Adipose tissue (tissue), 3 donors: ENCODE measurements around the gene SMDT1. TPM values are rescaled to one million over a fixed set of nuclear protein-coding genes. Genes with fewer than 3 reads are reported as not detected.
"Not testable (repeated sequence)": the region's sequence is repeated elsewhere in the genome, so short reads cannot be mapped to it uniquely, and the experiment has no call there.

ENCODE experiments used
- H3K27ac ChIP-seq: one replicate; pipeline ENCODE4 v1.5.1; 2013; ENCODE audit warnings: low read depth, low read length
- WGBS, 3 donors: extraction: QIAGEN DNeasy Blood & Tissue Kit; methylation state at CpG; one replicate each; pipeline ENCODE4 v1.1.7; 2013; 5-methylcytosine and 5-hydroxymethylcytosine counted together
- polyA plus RNA-seq, 3 donors: library from polyadenylated mRNA; stranded (reverse); fragments of 200-250 nt; gene quantifications; one replicate each; pipeline ENCODE4 v1.2.3, GENCODE V29; 2013
- donor health status: healthy with polysubstance abuse.
- donor health status: Bipolar disorder and iron deficiency.
- donor health status: healthy.

SMDT1 gene
- polyA plus RNA-seq, 3 donors, result 53.3 to 129 (median 86.4) TPM

GRCh38 chr22:42090596-42091454 is 11.3 kb downstream of the SMDT1 start, which contains the start of gene NDUFA6:
Gene NDUFA6, minus strand, starts transcription at chr22:42090772. Its CDS starts 28 bp downstream, at chr22:42090744.
- WGBS, 3 donors, result 0% methylated on average over 70 to 71 of the region's 71 CpGs

GRCh38 chr22:42091455-42091782 is 11.9 kb downstream of the SMDT1 start:
- H3K27ac ChIP-seq, result peak overlapping the region; percentile 92
- WGBS, 3 donors, result 28 to 33% (median 33%) methylated on average over 7 of the region's 7 CpGs

More at GRCh38 chr22:42090596-42091454, 11.3 kb downstream of the SMDT1 start, which contains the start of gene NDUFA6:
- H3K27ac ChIP-seq, result peak within 1 kb of the TSS; percentile 92

GRCh38 chr22:42101199-42101598 is 21.7 kb downstream of the SMDT1 start:
- WGBS, 3 donors, result 96 to 99% (median 98%) methylated on average over 3 of the region's 3 CpGs
- H3K27ac ChIP-seq, result no peak overlapping the region

- H3K27ac ChIP-seq, result not testable (repeated sequence)
- WGBS, 3 donors, result 92 to 96% (median 95%) methylated on average over 6 of the region's 6 CpGs
These were observed 24.9 kb downstream of the SMDT1 start for GRCh38 chr22:42104332-42104860.

GRCh38 chr22:42108848-42109247 is 29.3 kb downstream of the SMDT1 start:
- 78 to 83% (median 83%) methylated on average over 18 of the region's 18 CpGs for WGBS, 3 donors
- H3K27ac ChIP-seq, result no peak overlapping the region

DNA sequence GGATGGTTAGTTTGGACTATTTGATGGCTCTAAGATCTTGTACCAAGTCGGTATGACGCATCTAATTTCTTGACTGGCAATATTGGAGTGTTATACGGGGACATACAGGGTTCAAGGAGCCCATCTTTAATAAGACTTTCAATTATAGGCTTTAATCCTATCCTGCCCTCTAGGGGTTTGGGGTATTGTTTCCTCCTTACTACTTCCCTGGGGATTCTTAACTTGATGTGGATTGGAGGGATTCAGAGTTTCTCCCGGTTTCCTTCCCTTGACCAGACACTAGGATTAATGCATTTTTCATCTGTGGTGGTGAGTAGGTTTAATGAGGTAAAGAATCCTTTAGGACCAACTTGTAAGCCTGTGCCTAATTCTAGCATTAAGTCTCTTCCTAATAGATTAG is 32.3 kb downstream of the SMDT1 start:
- no peak overlapping the region for H3K27ac ChIP-seq
- 60 to 86% (median 62%) methylated on average over 4 of the region's 4 CpGs for WGBS, 3 donors

GRCh38 chr22:42112793-42113192 is 33.3 kb downstream of the SMDT1 start:
- WGBS, 3 donors, result 10 to 21% (median 20%) methylated on average over 3 to 4 of the region's 4 CpGs
- H3K27ac ChIP-seq, result not testable (repeated sequence)

DNA sequence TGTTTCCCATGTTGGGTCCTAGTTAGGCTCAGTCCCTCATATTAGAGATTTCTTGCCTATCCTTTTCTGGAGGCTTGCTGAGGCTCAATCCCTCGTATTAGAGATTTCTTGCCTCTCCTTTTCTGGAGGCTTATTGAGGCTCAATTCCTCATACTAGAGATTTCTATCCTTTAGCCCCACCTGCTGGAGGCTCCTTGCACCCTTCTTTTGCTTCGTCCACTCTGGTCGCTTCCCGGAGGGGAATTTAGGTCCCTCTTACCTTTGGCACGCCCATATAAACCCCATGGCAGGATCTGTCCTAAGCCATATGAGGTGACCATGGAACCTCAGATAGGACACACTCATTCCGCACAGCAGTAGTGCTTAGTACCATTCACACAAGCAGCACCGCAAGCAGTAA is 35.2 kb downstream of the SMDT1 start:
- WGBS, 3 donors, result 90 to 92% (median 91%) methylated on average over 7 of the region's 7 CpGs
- no peak overlapping the region for H3K27ac ChIP-seq

DNA sequence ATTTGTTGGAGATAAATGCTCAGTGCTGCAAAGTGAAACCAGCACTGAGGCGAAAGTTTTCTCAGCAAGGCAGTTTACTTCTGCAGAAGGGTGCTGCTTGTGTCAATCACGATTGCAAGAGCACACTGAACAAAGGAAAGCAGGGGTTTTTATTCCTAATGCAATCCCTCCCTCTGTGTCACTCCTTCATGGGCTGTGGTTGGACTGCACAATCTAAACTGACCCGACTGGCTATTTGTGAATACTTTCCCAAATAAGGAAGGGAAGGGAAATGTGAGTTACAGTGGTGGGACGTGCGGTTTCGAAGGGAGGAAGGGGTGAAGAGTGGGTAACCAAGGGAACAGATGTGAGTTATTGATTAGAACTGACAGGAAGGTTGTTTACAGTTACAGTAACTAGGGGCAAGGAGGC is 35.9 kb downstream of the SMDT1 start:
- 80 to 87% (median 82%) methylated on average over 6 of the region's 6 CpGs for WGBS, 3 donors
- not testable (repeated sequence) for H3K27ac ChIP-seq

DNA sequence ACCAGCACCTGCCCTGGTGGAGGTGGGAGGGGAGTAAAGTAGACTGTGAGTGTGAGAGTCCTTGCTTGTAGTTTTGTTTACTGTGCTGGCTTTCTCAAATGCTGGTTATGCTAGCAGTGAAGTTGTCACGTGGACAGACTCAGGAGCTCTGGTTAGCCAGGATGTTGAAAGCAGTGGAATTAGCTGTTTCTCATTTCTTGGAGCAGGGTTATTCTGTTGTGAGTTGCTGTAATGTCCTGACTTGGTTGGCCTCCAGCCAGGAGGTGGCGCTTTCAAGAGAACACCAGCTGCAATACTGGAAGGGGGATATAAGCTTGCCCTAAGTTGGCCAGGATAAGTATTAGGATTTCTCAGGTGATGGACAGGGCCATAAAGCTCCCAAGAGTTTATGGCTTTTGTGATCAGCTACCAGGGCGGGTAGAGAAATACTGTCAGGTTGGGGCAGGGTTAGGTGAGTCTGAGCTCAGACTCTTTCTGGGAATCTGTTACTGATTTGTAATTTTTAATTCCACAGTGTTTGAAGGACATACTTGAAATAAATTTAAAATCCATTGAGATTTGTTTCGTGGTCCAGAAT is 37.4 kb downstream of the SMDT1 start:
- H3K27ac ChIP-seq, result no peak overlapping the region
- 78 to 86% (median 86%) methylated on average over 4 of the region's 4 CpGs for WGBS, 3 donors

GRCh38 chr22:42120231-42121021 is 40.9 kb downstream of the SMDT1 start:
- H3K27ac ChIP-seq, result not testable (repeated sequence)
- 47 to 86% (median 52%) methylated on average over 15 of the region's 15 CpGs for WGBS, 3 donors

DNA sequence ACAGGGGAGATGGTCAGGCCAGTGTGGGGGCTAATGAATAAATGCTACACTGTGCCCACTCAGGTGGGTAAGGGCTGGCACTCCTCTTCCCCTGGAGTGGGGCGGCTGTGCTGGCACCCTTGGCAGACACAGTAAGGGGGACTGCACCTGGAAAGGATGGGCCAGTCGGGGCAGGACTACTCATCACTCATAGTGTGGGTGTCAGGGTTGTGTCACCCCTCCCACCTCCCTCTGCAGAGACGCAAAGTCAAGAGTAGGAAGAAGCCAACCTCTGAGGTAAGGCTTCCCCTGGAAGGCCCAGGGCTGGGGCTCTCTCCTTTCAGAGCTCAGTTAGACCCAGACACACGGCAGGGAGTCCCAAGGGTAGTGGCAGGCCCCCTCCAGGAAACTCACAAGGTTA is 44.0 kb downstream of the SMDT1 start:
- WGBS, 3 donors, result no CpG with 5 or more reads among the region's 4 CpGs
- H3K27ac ChIP-seq, result not testable (repeated sequence)

DNA sequence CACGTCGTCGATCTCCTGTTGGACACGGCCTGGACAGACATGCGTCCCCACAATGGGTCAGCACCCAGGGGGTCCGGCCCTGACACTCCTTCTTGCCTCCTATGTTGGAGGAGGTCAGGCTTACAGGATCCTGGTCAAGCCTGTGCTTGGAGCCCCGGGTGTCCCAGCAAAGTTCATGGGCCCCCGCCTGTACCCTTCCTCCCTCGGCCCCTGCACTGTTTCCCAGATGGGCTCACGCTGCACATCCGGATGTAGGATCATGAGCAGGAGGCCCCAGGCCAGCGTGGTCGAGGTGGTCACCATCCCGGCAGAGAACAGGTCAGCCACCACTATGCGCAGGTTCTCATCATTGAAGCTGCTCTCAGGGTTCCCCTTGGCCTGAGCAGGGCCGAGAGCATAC is 48.1 kb downstream of the SMDT1 start:
- 86 to 92% (median 88%) methylated on average over 14 to 16 of the region's 16 CpGs for WGBS, 3 donors
- H3K27ac ChIP-seq, result no peak overlapping the region

DNA sequence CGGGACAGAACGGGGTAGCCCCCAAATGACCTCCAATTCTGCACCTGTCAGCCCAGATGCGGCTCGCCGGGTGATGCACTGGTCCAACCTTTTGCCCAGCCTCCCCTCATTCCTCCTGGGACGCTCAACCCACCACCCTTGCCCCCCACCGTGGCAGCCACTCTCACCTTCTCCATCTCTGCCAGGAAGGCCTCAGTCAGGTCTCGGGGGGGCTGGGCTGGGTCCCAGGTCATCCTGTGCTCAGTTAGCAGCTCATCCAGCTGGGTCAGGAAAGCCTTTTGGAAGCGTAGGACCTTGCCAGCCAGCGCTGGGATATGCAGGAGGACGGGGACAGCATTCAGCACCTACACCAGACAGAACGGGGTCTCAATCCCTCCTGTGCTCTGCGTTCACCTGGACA is 48.5 kb downstream of the SMDT1 start:
- 86 to 93% (median 90%) methylated on average over 11 to 13 of the region's 13 CpGs for WGBS, 3 donors
- H3K27ac ChIP-seq, result not testable (repeated sequence)

GRCh38 chr22:42128776-42129694 is 49.5 kb downstream of the SMDT1 start:
- 65 to 75% (median 68%) methylated on average over 44 to 65 of the region's 65 CpGs for WGBS, 3 donors
- not testable (repeated sequence) for H3K27ac ChIP-seq

- WGBS, 3 donors, result 0 to 14% (median 0%) methylated on average over 1 of the region's 7 CpGs
- not testable (repeated sequence) for H3K27ac ChIP-seq
These were observed 50.7 kb downstream of the SMDT1 start for GRCh38 chr22:42130182-42130581.

GRCh38 chr22:42130639-42131431 is 51.3 kb downstream of the SMDT1 start, which contains the start of gene CYP2D6:
Gene CYP2D6, minus strand, starts transcription at chr22:42130810. Its CDS starts 19 bp downstream, at chr22:42130791.
- H3K27ac ChIP-seq, result not testable (repeated sequence)
- 87 to 92% (median 88%) methylated on average over 13 of the region's 14 CpGs for WGBS, 3 donors
